Effector CD4-positive, alpha-beta T cell (primary cell): Measurements from ENCODE around the gene TIRAP.

Experiments
- DNase-seq: peaks from one replicate; pipeline ENCODE4 v3.0.0-alpha.2; 2020

The TIRAP gene

GRCh38 chr11:126327281-126328000 is 44.5 kb downstream of the TIRAP start:
- DNase-seq, result no peak

GRCh38 chr11:126328001-126328390 is 45.1 kb downstream of the TIRAP start:
- DNase-seq, result no peak

- DNase-seq, result no peak
Measured at GRCh38 chr11:126328444-126328843, 45.6 kb downstream of the TIRAP start.

- DNase-seq, result no peak
Measured at GRCh38 chr11:126328938-126329643, 46.2 kb downstream of the TIRAP start.

- no peak for DNase-seq
Measured at GRCh38 chr11:126329644-126330211, 46.8 kb downstream of the TIRAP start.

- DNase-seq, result no peak
Measured at GRCh38 chr11:126331286-126331685, 48.4 kb downstream of the TIRAP start.

- DNase-seq, result no peak
Measured at GRCh38 chr11:126332221-126332711, 49.4 kb downstream of the TIRAP start.

GRCh38 chr11:126333142-126333541 is 50.2 kb downstream of the TIRAP start:
- DNase-seq, result no peak

- no peak for DNase-seq
Measured at GRCh38 chr11:126334659-126335462, 52.0 kb downstream of the TIRAP start.

GRCh38 chr11:126335463-126335760 is 52.5 kb downstream of the TIRAP start:
- DNase-seq, result no peak

- no peak for DNase-seq
Measured at GRCh38 chr11:126336138-126336541, 53.2 kb downstream of the TIRAP start.

GRCh38 chr11:126336671-126337101 is 53.8 kb downstream of the TIRAP start:
- no peak for DNase-seq

GRCh38 chr11:126337126-126337473 is 54.2 kb downstream of the TIRAP start:
- DNase-seq, result no peak

GRCh38 chr11:126337474-126338241 is 54.8 kb downstream of the TIRAP start:
- DNase-seq, result no peak

- no peak for DNase-seq
Measured at GRCh38 chr11:126338346-126339055, 55.6 kb downstream of the TIRAP start.

GRCh38 chr11:126339073-126339862 is 56.4 kb downstream of the TIRAP start:
- DNase-seq, result no peak

- no peak for DNase-seq
Measured at GRCh38 chr11:126339863-126340434, 57.1 kb downstream of the TIRAP start.

- DNase-seq, result no peak
Measured at GRCh38 chr11:126340960-126341606, 58.2 kb downstream of the TIRAP start.

GRCh38 chr11:126341760-126342161 is 58.9 kb downstream of the TIRAP start:
- no peak for DNase-seq

GRCh38 chr11:126343051-126343450 is 60.2 kb downstream of the TIRAP start:
- no peak for DNase-seq
